H9 (cell line): ENCODE data around the gene B4GALNT1. TPM values are rescaled to one million over a fixed set of nuclear protein-coding genes. Genes with fewer than 3 reads are reported as not detected.

ENCODE experiments used
- DNase-seq: peaks from one replicate; pipeline ENCODE4 v3.0.0-alpha.2; 2017
- H2AFZ ChIP-seq: one replicate; pipeline ENCODE4 v1.6.1; 2013; ENCODE audit warnings: mild to moderate bottlenecking, low read length, control low read depth, moderate library complexity
- H2AK5ac ChIP-seq: 2 replicates; pipeline ENCODE4 v1.6.1; 2013; ENCODE audit warnings: low read length, control low read depth, mixed read lengths; ENCODE audit not compliant: insufficient read length
- H2BK120ac ChIP-seq: one replicate; pipeline ENCODE4 v1.6.1; 2013; ENCODE audit warnings: low read depth, mild to moderate bottlenecking, low read length, control low read depth, inconsistent platforms; ENCODE audit not compliant: poor library complexity, severe bottlenecking
- H2BK12ac ChIP-seq: 2 replicates; pipeline ENCODE4 v1.6.1; 2013; ENCODE audit warnings: low read length, control low read depth, mixed read lengths, low read depth; ENCODE audit not compliant: insufficient read length
- H2BK15ac ChIP-seq: 2 replicates; pipeline ENCODE4 v1.6.1; 2013; ENCODE audit warnings: low read depth, low read length, control low read depth
- H2BK20ac ChIP-seq: one replicate; pipeline ENCODE4 v1.6.1; 2013; ENCODE audit warnings: low read depth, mild to moderate bottlenecking, low read length, control low read depth, inconsistent platforms; ENCODE audit not compliant: poor library complexity, severe bottlenecking
- H2BK5ac ChIP-seq: 2 replicates; pipeline ENCODE4 v1.6.1; 2013; ENCODE audit warnings: low read length, control low read depth, mixed read lengths; ENCODE audit not compliant: insufficient read length
- H3K14ac ChIP-seq: 2 replicates; pipeline ENCODE4 v1.6.1; 2013; ENCODE audit warnings: low read length, control low read depth; ENCODE audit not compliant: insufficient read depth
- H3K18ac ChIP-seq: 2 replicates; pipeline ENCODE4 v1.6.1; 2013; ENCODE audit warnings: low read depth, mild to moderate bottlenecking, mixed read lengths, low read length, control low read depth; ENCODE audit not compliant: insufficient read length
- H3K23ac ChIP-seq: 2 replicates; pipeline ENCODE4 v1.6.1; 2013; ENCODE audit warnings: low read length, control low read depth, mixed read lengths, low read depth; ENCODE audit not compliant: insufficient read length
- H3K23me2 ChIP-seq: 2 replicates; pipeline ENCODE4 v1.6.1; 2013; ENCODE audit warnings: low read depth, mild to moderate bottlenecking, mixed read lengths, low read length, control low read depth; ENCODE audit not compliant: insufficient read length, poor library complexity, severe bottlenecking
- H3K27ac ChIP-seq: 2 replicates; pipeline ENCODE4 v1.5.1; 2013; ENCODE audit warnings: low read length, control low read depth, mixed read lengths, low read depth; ENCODE audit not compliant: insufficient read length
- H3K27me3 ChIP-seq: 2 replicates; pipeline ENCODE4 v1.6.1; 2013; ENCODE audit warnings: low read length, control low read depth, inconsistent platforms; ENCODE audit not compliant: insufficient read depth
- H3K4ac ChIP-seq: 2 replicates; pipeline ENCODE4 v1.6.1; 2013; ENCODE audit warnings: low read depth, mild to moderate bottlenecking, control low read depth, inconsistent platforms, low read length, moderate library complexity
- H3K4me1 ChIP-seq: 2 replicates; pipeline ENCODE4 v1.6.1; 2013; ENCODE audit warnings: low read length, control low read depth, inconsistent platforms; ENCODE audit not compliant: insufficient read depth
- H3K4me2 ChIP-seq: 2 replicates; pipeline ENCODE4 v1.6.1; 2013; ENCODE audit warnings: low read length, control low read depth, mixed read lengths; ENCODE audit not compliant: insufficient read length, insufficient read depth
- H3K56ac ChIP-seq: 2 replicates; pipeline ENCODE4 v1.6.1; 2013; ENCODE audit warnings: low read depth, mild to moderate bottlenecking, mixed read lengths, low read length, control low read depth; ENCODE audit not compliant: insufficient read length
- H3K79me1 ChIP-seq: 2 replicates; pipeline ENCODE4 v1.6.1; 2013; ENCODE audit warnings: low read depth, mild to moderate bottlenecking, moderate library complexity, low read length, control low read depth, inconsistent platforms; ENCODE audit not compliant: insufficient read depth, poor library complexity, severe bottlenecking
- H3K79me2 ChIP-seq: 2 replicates; pipeline ENCODE4 v1.6.1; 2013; ENCODE audit warnings: low read length, control low read depth, inconsistent platforms; ENCODE audit not compliant: insufficient read depth
- H3K9ac ChIP-seq: 2 replicates; pipeline ENCODE4 v1.6.1; 2013; ENCODE audit warnings: low read length, control low read depth, mixed read lengths; ENCODE audit not compliant: insufficient read length; ENCODE audit errors: extremely low read depth
- H3K9me3 ChIP-seq: one replicate; pipeline ENCODE4 v1.6.1; 2013; ENCODE audit warnings: low read depth, low read length, inconsistent platforms; ENCODE audit not compliant: control insufficient read depth
- H3T11ph ChIP-seq: one replicate; pipeline ENCODE4 v1.6.1; 2013; ENCODE audit warnings: mild to moderate bottlenecking, low read length, control low read depth, inconsistent platforms
- H4K20me1 ChIP-seq: one replicate; pipeline ENCODE4 v1.6.1; 2013; ENCODE audit not compliant: control insufficient read depth, insufficient read length, insufficient read depth
- H4K5ac ChIP-seq: 2 replicates; pipeline ENCODE4 v1.6.1; 2013; ENCODE audit warnings: low read depth, mild to moderate bottlenecking, mixed read lengths, low read length, control low read depth; ENCODE audit not compliant: insufficient read length
- H4K8ac ChIP-seq: replicated peaks from 2 replicates; pipeline ENCODE4 v1.6.1; 2013; ENCODE audit warnings: low read length, control low read depth, mixed read lengths, low read depth; ENCODE audit not compliant: insufficient read length
- H4K91ac ChIP-seq: 2 replicates; pipeline ENCODE4 v1.6.1; 2013; ENCODE audit warnings: low read depth, mild to moderate bottlenecking, moderate library complexity, mixed read lengths, low read length, control low read depth; ENCODE audit not compliant: insufficient read length
- H3K27ac Mint-ChIP-seq, 3 experiments: 2 replicates in 2 of 3; 3 replicates in 1 of 3; pipeline ENCODE4 v1.8.0; 2020 to 2021; ENCODE audit warnings: mixed read lengths in 3 of 3, mild to moderate bottlenecking in 1 of 3, moderate library complexity in 1 of 3
- H3K27me3 Mint-ChIP-seq: 2 replicates; pipeline ENCODE4 v1.8.0; 2021; ENCODE audit warnings: low read depth, mild to moderate bottlenecking, moderate library complexity, mixed read lengths
- H3K36me3 Mint-ChIP-seq, 3 experiments: 2 replicates in 2 of 3; 3 replicates in 1 of 3; pipeline ENCODE4 v1.8.0; 2020 to 2021; ENCODE audit warnings: low read depth in 3 of 3, mixed read lengths in 3 of 3; ENCODE audit not compliant: insufficient read depth in 1 of 3
- H3K4me1 Mint-ChIP-seq, 2 experiments: 2 replicates each; pipeline ENCODE4 v1.8.0; 2020; ENCODE audit warnings: mixed read lengths in 2 of 2
- H3K4me3 Mint-ChIP-seq, 2 experiments: 2 replicates in 1 of 2; 3 replicates in 1 of 2; pipeline ENCODE4 v1.8.0; 2020 to 2021; ENCODE audit warnings: mild to moderate bottlenecking in 2 of 2, mixed read lengths in 2 of 2, moderate library complexity in 1 of 2
- H3K9me3 Mint-ChIP-seq, 2 experiments: 2 replicates in 1 of 2; 3 replicates in 1 of 2; pipeline ENCODE4 v1.8.0; 2020; ENCODE audit warnings: mild to moderate bottlenecking in 2 of 2, mixed read lengths in 2 of 2, moderate library complexity in 1 of 2
- CTCF ChIP-seq: fragments of 200-600 bp; sonication (generic); conservative IDR thresholded peaks from 3 replicates; pipeline ENCODE4 v1.8.0; 2021; ENCODE audit warnings: antibody characterized with exemption, mild to moderate bottlenecking
- WGBS: extraction: QIAGEN DNeasy Blood & Tissue Kit; methylation state at CpG from one replicate; pipeline ENCODE4 v1.1.7; 2013; ENCODE audit warnings: missing lambda C conversion rate, low lambda C conversion rate, mixed read lengths; ENCODE audit not compliant: insufficient read length; ENCODE audit errors: extremely low coverage; 5-methylcytosine and 5-hydroxymethylcytosine counted together
- total RNA-seq: library from RNA; stranded (reverse); gene quantifications from 2 replicates; pipeline ENCODE4 v1.2.1, GENCODE V29; 2021

Gene B4GALNT1
- total RNA-seq, 1 experiment from 2014 or later, result 2.3 TPM

GRCh38 chr12:57622293-57623245 is 10.4 kb downstream of the B4GALNT1 start:
- TF ChIP-seq CTCF, result no peak
- Histone ChIP-seq H2BK20ac (no peak overlapping the region), H3K27ac (no peak overlapping the region), H2BK120ac (no peak overlapping the region), H3K79me2 (no peaks in the 10 kb centered on the region), H3K79me1 (no peaks in the 10 kb centered on the region), H2AFZ (no peak overlapping the region), H2BK15ac (no peak overlapping the region), H4K91ac (no peak overlapping the region), H3K9ac (no peak overlapping the region), H3K23ac (no peak overlapping the region), H3T11ph (no peak overlapping the region), H3K23me2 (peaks cover 14% of the 10 kb centered on the region), H4K5ac (no peak overlapping the region), H2BK12ac (no peak overlapping the region), H3K4me1 (no peaks in the 10 kb centered on the region), H3K9me3 (no peaks in the 10 kb centered on the region), H4K20me1 (no peaks in the 10 kb centered on the region), H3K27me3 (peaks cover 95% of the 10 kb centered on the region), H3K56ac (no peak overlapping the region), H3K4ac (no peak overlapping the region), H3K4me2 (peak overlapping the region; percentile 75), H3K18ac (no peak overlapping the region), H2BK5ac (no peak overlapping the region), H4K8ac (no peak overlapping the region), H2AK5ac (no peak overlapping the region), H3K14ac (no peak overlapping the region)
- H3K36me3 Mint-ChIP-seq, result peaks cover 0 to 6% (median 0%) of the 10 kb centered on the region in 3 experiments; a peak in 4 of 7 replicates
- peaks cover 98% of the 10 kb centered on the region for H3K27me3 Mint-ChIP-seq
- H3K27ac Mint-ChIP-seq, result no peak overlapping the region
- no peak for DNase-seq
- H3K4me1 Mint-ChIP-seq, result peaks cover 26 to 40% of the 10 kb centered on the region in 2 experiments
- no CpG with 5 or more reads among the region's 9 CpGs for WGBS
- H3K9me3 Mint-ChIP-seq, result peaks cover 0 to 5% of the 10 kb centered on the region in 2 experiments; a peak in 3 of 5 replicates
- H3K4me3 Mint-ChIP-seq, result peak overlapping the region in 1 of 2 experiments; percentile 83; a peak in 3 of 5 replicates
